Kidney epithelial cell (primary cell): ENCODE data around the gene WNT5B. TPM values are rescaled to one million over a fixed set of nuclear protein-coding genes. Genes with fewer than 3 reads are reported as not detected.

ENCODE experiments used
- DNase-seq: peaks from one replicate; pipeline ENCODE4 v3.0.0-alpha.2; 2010; ENCODE audit warnings: low read depth
- H3K27me3 ChIP-seq: 2 replicates; pipeline ENCODE4 v1.6.0; 2011; ENCODE audit warnings: low read length; ENCODE audit not compliant: control insufficient read depth, insufficient read depth
- H3K36me3 ChIP-seq: 2 replicates; pipeline ENCODE4 v1.5.1; 2011; ENCODE audit warnings: low read length; ENCODE audit not compliant: control insufficient read depth, insufficient read depth
- H3K4me3 ChIP-seq: 2 replicates; pipeline ENCODE4 v1.5.1; 2011; ENCODE audit warnings: low read depth, mild to moderate bottlenecking, control low read depth, low read length
- CTCF ChIP-seq: IDR thresholded peaks from 2 replicates; pipeline ENCODE4 v1.5.1; 2011; ENCODE audit warnings: mild to moderate bottlenecking, moderate library complexity, low read length, control low read depth, inconsistent platforms; ENCODE audit not compliant: insufficient read depth, poor library complexity, severe bottlenecking
- total RNA-seq: library from RNA; depleted of rRNA; stranded (reverse); fragments of >200 nt; gene quantifications from 2 replicates; pipeline ENCODE4 v1.2.3, GENCODE V29; 2015

The WNT5B gene
- total RNA-seq, 1 donor from 2014 or later, result 26.4 TPM

- DNase-seq, result no peak
- Histone ChIP-seq H3K36me3 (no peaks in the 10 kb centered on the region), H3K27me3 (peaks cover 11% of the 10 kb centered on the region), H3K4me3 (no peak overlapping the region)
- peak; percentile 94 for TF ChIP-seq CTCF
Measured at GRCh38 chr12:1634590-1635191, 5.7 kb downstream of the WNT5B start.

GRCh38 chr12:1635301-1636095 is 6.5 kb downstream of the WNT5B start:
- no peak for DNase-seq
- TF ChIP-seq CTCF, result no peak
- Histone ChIP-seq H3K27me3 (peaks cover 5% of the 10 kb centered on the region), H3K36me3 (no peaks in the 10 kb centered on the region), H3K4me3 (no peak overlapping the region)

GRCh38 chr12:1638203-1638602 is 9.2 kb downstream of the WNT5B start:
- no peak overlapping the region for H3K4me3 ChIP-seq
- DNase-seq, result no peak
- H3K36me3 ChIP-seq, result no peaks in the 10 kb centered on the region
- H3K27me3 ChIP-seq, result no peaks in the 10 kb centered on the region
- no peak for TF ChIP-seq CTCF

GRCh38 chr12:1639538-1639937 is 10.5 kb downstream of the WNT5B start:
- no peak for DNase-seq
- H3K36me3 ChIP-seq, result no peaks in the 10 kb centered on the region
- no peak for TF ChIP-seq CTCF
- H3K27me3 ChIP-seq, result no peaks in the 10 kb centered on the region
- H3K4me3 ChIP-seq, result no peak overlapping the region

GRCh38 chr12:1640328-1641234 is 11.6 kb downstream of the WNT5B start:
- no peak for DNase-seq
- TF ChIP-seq CTCF, result no peak
- Histone ChIP-seq H3K36me3 (no peaks in the 10 kb centered on the region), H3K4me3 (no peak overlapping the region), H3K27me3 (no peaks in the 10 kb centered on the region)
